IMR-90 (cell line): ENCODE results near the gene TMEM131. TPM values are rescaled to one million over a fixed set of nuclear protein-coding genes. Genes with fewer than 3 reads are reported as not detected.
A peak's percentile ranks its signal among the peaks of the same experiment; 100 is the strongest.

ENCODE experiments used
- ATAC-seq: fragments of 200-7000 bp; cut with Tn5 transposase; 2 replicates; pipeline ENCODE4 v1.9.1; 2020; ENCODE audit warnings: low read depth, mild to moderate bottlenecking, moderate library complexity
- BruUV-seq: library from RNA; stranded (reverse); fragments of 400-500 nt; replicated peaks from 2 replicates; lab custom pipeline; 2021; lab: Mats Ljungman, UMichigan
- CTCF ChIA-PET: fragments of 300-600 bp; formaldehyde crosslinking; extraction: SDS; loops from one replicate; lab custom pipeline; 2021; ENCODE audit warnings: antibody characterized with exemption; lab: Yijun Ruan, JAX
- POLR2A ChIA-PET: fragments of 300-600 bp; sonication (Branson Sonifier 250); formaldehyde crosslinking; loops from one replicate; lab custom pipeline; 2022; ENCODE audit warnings: antibody characterized with exemption; ENCODE audit not compliant: unreplicated experiment; lab: Charles Lee
- DNase-seq: peaks from one replicate; pipeline ENCODE4 v3.0.0; 2013
- H2AFZ ChIP-seq: replicated peaks from 2 replicates; pipeline ENCODE3; 2013; ENCODE audit warnings: low read length, mild to moderate bottlenecking; ENCODE audit not compliant: poor library complexity
- H2AK5ac ChIP-seq: 2 replicates; pipeline ENCODE4 v1.6.1; 2013; ENCODE audit warnings: low read depth, low read length, inconsistent platforms
- H2AK9ac ChIP-seq: replicated peaks from 2 replicates; pipeline ENCODE3; 2013; ENCODE audit warnings: mild to moderate bottlenecking, low read depth, low read length, moderate library complexity; ENCODE audit not compliant: poor library complexity
- H2BK120ac ChIP-seq: 2 replicates; pipeline ENCODE4 v1.6.1; 2013; ENCODE audit warnings: low read depth, low read length, inconsistent platforms
- H2BK15ac ChIP-seq: 3 replicates; pipeline ENCODE4 v1.6.1; 2013; ENCODE audit warnings: low read depth, low read length, inconsistent platforms
- H2BK20ac ChIP-seq: 2 replicates; pipeline ENCODE4 v1.6.1; 2013; ENCODE audit warnings: low read depth, mild to moderate bottlenecking, inconsistent platforms, low read length, moderate library complexity
- H2BK5ac ChIP-seq: 2 replicates; pipeline ENCODE4 v1.6.1; 2013; ENCODE audit warnings: mild to moderate bottlenecking, low read depth, low read length, inconsistent platforms; ENCODE audit not compliant: poor library complexity, severe bottlenecking
- H3K14ac ChIP-seq: replicated peaks from 2 replicates; pipeline ENCODE4 v1.6.1; 2013; ENCODE audit warnings: low read depth, low read length, inconsistent platforms
- H3K18ac ChIP-seq: 2 replicates; pipeline ENCODE4 v1.6.1; 2013; ENCODE audit warnings: low read depth, low read length, control low read depth
- H3K23ac ChIP-seq: 2 replicates; pipeline ENCODE4 v1.6.1; 2013; ENCODE audit warnings: low read depth, low read length, inconsistent platforms
- H3K27ac ChIP-seq: 2 replicates; pipeline ENCODE4 v1.5.1; 2013; ENCODE audit warnings: mild to moderate bottlenecking, control low read depth, low read length; ENCODE audit not compliant: insufficient read depth
- H3K27me3 ChIP-seq: 2 replicates; pipeline ENCODE4 v1.6.1; 2013; ENCODE audit warnings: low read length; ENCODE audit not compliant: control insufficient read depth, insufficient read depth
- H3K36me3 ChIP-seq: 2 replicates; pipeline ENCODE4 v1.6.1; 2013; ENCODE audit warnings: low read length, mixed read lengths; ENCODE audit not compliant: control insufficient read depth, insufficient read depth
- H3K4ac ChIP-seq: 2 replicates; pipeline ENCODE4 v1.6.1; 2013; ENCODE audit warnings: low read depth, low read length, inconsistent platforms
- H3K4me1 ChIP-seq: 2 replicates; pipeline ENCODE4 v1.6.1; 2013; ENCODE audit warnings: low read length, mixed read lengths; ENCODE audit not compliant: control insufficient read depth, insufficient read depth
- H3K4me2 ChIP-seq: 2 replicates; pipeline ENCODE4 v1.6.1; 2013; ENCODE audit warnings: low read depth, mild to moderate bottlenecking, control low read depth, low read length, moderate library complexity
- H3K4me3 ChIP-seq: 2 replicates; pipeline ENCODE4 v1.5.1; 2013; ENCODE audit warnings: low read depth, mild to moderate bottlenecking, control low read depth, low read length, moderate library complexity; ENCODE audit not compliant: insufficient read depth
- H3K56ac ChIP-seq: 2 replicates; pipeline ENCODE4 v1.6.1; 2013; ENCODE audit warnings: low read length, inconsistent platforms; ENCODE audit not compliant: insufficient read depth; ENCODE audit errors: extremely low read depth
- H3K79me1 ChIP-seq, 2 experiments: 2 replicates each; pipeline ENCODE4 v1.6.1; 2013; ENCODE audit warnings: low read length in 2 of 2, inconsistent platforms in 1 of 2, low read depth in 1 of 2
- H3K9ac ChIP-seq: 2 replicates; pipeline ENCODE4 v1.6.1; 2013; ENCODE audit warnings: low read depth, low read length, control low read depth
- H3K9me1 ChIP-seq: 2 replicates; pipeline ENCODE4 v1.6.1; 2013; ENCODE audit warnings: low read length, inconsistent platforms; ENCODE audit not compliant: insufficient read depth
- H3K9me3 ChIP-seq: 2 replicates; pipeline ENCODE4 v1.6.1; 2013; ENCODE audit warnings: low read length; ENCODE audit not compliant: control insufficient read depth, insufficient read depth
- H4K20me1 ChIP-seq: 2 replicates; pipeline ENCODE4 v1.6.1; 2013; ENCODE audit warnings: low read length, inconsistent platforms; ENCODE audit not compliant: insufficient read depth
- H4K5ac ChIP-seq: 2 replicates; pipeline ENCODE4 v1.6.1; 2013; ENCODE audit warnings: mild to moderate bottlenecking, low read depth, low read length, control low read depth
- H4K8ac ChIP-seq, 2 experiments: 2 replicates each; pipeline ENCODE4 v1.6.1; 2013; ENCODE audit warnings: low read depth in 2 of 2, low read length in 2 of 2, control low read depth in 1 of 2, inconsistent platforms in 1 of 2
- H4K91ac ChIP-seq: 2 replicates; pipeline ENCODE4 v1.6.1; 2013; ENCODE audit warnings: low read depth, low read length, inconsistent platforms; ENCODE audit not compliant: insufficient read depth
- CEBPB ChIP-seq: IDR thresholded peaks from 2 replicates; pipeline ENCODE4 v1.6.1; 2012; ENCODE audit warnings: low read depth, low read length, improper control_type of control experiment
- SMC3 ChIP-seq: fragments of 150-350 bp; IDR thresholded peaks from 2 replicates; pipeline ENCODE4 v1.6.1; 2016; ENCODE audit warnings: low read depth, mild to moderate bottlenecking, antibody characterized with exemption, low read length, moderate library complexity
- WGBS, 2 experiments: methylation state at CpG; one replicate each; pipeline versions ENCODE4 v1.1.5 to v1.1.7; 2013; ENCODE audit warnings: missing lambda C conversion rate in 2 of 2; ENCODE audit not compliant: insufficient read length in 1 of 2; ENCODE audit errors: extremely low coverage in 2 of 2; 5-methylcytosine and 5-hydroxymethylcytosine counted together
- dilution Hi-C: fragments of 300-500 bp; cut with HindIII; formaldehyde crosslinking; loops from one replicate; pipeline ENCODE4 v1.14.3; 2018; ENCODE audit warnings: low sequenced_read_pairs; ENCODE audit not compliant: unreplicated experiment
- in situ Hi-C: fragments of 300-500 bp; cut with MboI; formaldehyde crosslinking; loops from 3 replicates; pipeline ENCODE4 v1.14.3; 2019; ENCODE audit warnings: low sequenced_read_pairs, inconsistent platforms, mixed read lengths
- intact Hi-C: fragments of 100-400 bp; cut with micrococcal nuclease; formaldehyde crosslinking; loops from 2 replicates; pipeline ENCODE4 v1.10.0; 2022
- polyA plus RNA-seq, 3 experiments: library from polyadenylated mRNA; depleted of rRNA; stranded (reverse); fragments of >200 nt; gene quantifications; 2 replicates each; pipeline ENCODE4 v1.2.3, GENCODE V29; 2012; ENCODE audit warnings: low replicate concordance in 1 of 3
- total RNA-seq: library from RNA; depleted of rRNA; stranded (reverse); fragments of >200 nt; gene quantifications from 2 replicates; pipeline ENCODE4 v1.2.3, GENCODE V29; 2012

TMEM131 gene
- total and polyA plus RNA-seq, 2 of the 4 experiments (the other 2 are of a cell fraction), result 13.3 to 14.0 TPM

DNA sequence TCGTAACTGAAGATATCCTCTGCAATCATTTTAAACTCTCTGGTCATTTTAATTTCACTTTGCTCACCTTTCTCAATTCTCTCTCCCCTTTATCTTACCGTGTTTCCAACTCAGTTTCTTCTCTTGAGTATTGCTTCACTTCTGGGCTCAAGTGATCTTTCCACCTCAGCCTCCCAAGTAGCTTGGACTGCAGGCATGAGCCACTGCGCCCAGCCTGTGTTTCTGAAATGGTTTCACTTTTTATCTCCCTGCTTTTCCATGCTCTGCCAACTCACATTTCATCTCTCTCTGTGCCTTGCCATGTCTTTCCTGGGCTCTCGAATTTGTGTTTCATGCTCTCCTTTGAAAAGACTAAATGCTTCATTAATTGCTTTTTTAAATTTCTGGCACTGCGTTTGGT lies 30.5 kb upstream of the TMEM131 start:
- Histone ChIP-seq H4K5ac (no peak overlapping the region), H3K4ac (no peak overlapping the region), H3K9me1 (no peaks in the 10 kb centered on the region), H2BK5ac (no peak overlapping the region), H2AK9ac (no peak overlapping the region), H2BK15ac (no peak overlapping the region), H2BK20ac (no peak overlapping the region), H3K27me3 (no peaks in the 10 kb centered on the region; the same call in 1 of the 2 replicates), H4K91ac (no peak overlapping the region), H3K4me1 (no peaks in the 10 kb centered on the region), H3K36me3 (no peaks in the 10 kb centered on the region), H3K56ac (no peak overlapping the region), H3K9me3 (no peaks in the 10 kb centered on the region), H3K23ac (no peak overlapping the region), H3K4me2 (peak overlapping the region; percentile 29), H3K14ac (no peak overlapping the region), H4K8ac (no peak overlapping the region), H3K4me3 (peak overlapping the region; percentile 36; the same call in 1 of the 2 replicates), H3K18ac (peak overlapping the region; percentile 25; the same call in 1 of the 2 replicates), H4K20me1 (no peaks in the 10 kb centered on the region), H3K27ac (no peak overlapping the region), H2AK5ac (no peak overlapping the region), H2BK120ac (no peak overlapping the region), H3K9ac (no peak overlapping the region), H2AFZ (no peak overlapping the region), H3K79me1 (no peaks in the 10 kb centered on the region)
- no peak for DNase-seq
- ChIA-PET CTCF (no interaction called here), POLR2A (no interaction called here)
- in situ Hi-C loops (no loop called here), intact Hi-C loops (no loop called here), dilution Hi-C loops (no loop called here)
- no peak; the same call in 1 of the 2 replicates for ATAC-seq
- no TSS peak for BruUV-seq
- no peak for TF ChIP-seq SMC3
- TF ChIP-seq CEBPB, result 0 out of 2 replicates have a peak, but pooled peaks have one; percentile 19
- WGBS, 2 experiments, result 60% methylated on average over 2 of the region's 5 CpGs; no CpG with 5 or more reads in 1 of the 2 experiments
